Osteocyte (in vitro differentiated cells): ENCODE data around the gene COL23A1. TPM values are rescaled to one million over a fixed set of nuclear protein-coding genes. Genes with fewer than 3 reads are reported as not detected.

Experiments
- DNase-seq: peaks from one replicate; pipeline ENCODE4 v3.0.0; 2021; ENCODE audit warnings: mixed read lengths; ENCODE audit not compliant: unreplicated experiment; ENCODE audit errors: extremely low spot score
- H3K27ac Mint-ChIP-seq: one replicate; pipeline ENCODE4 v1.8.0; 2021; ENCODE audit warnings: mild to moderate bottlenecking, mixed read lengths; ENCODE audit not compliant: unreplicated experiment
- H3K27me3 Mint-ChIP-seq: one replicate; pipeline ENCODE4 v1.8.0; 2021; ENCODE audit warnings: mixed read lengths; ENCODE audit not compliant: unreplicated experiment
- H3K36me3 Mint-ChIP-seq: one replicate; pipeline ENCODE4 v1.8.0; 2021; ENCODE audit warnings: mixed read lengths; ENCODE audit not compliant: unreplicated experiment
- H3K4me1 Mint-ChIP-seq: one replicate; pipeline ENCODE4 v1.8.0; 2021; ENCODE audit warnings: mixed read lengths; ENCODE audit not compliant: unreplicated experiment
- H3K4me3 Mint-ChIP-seq: one replicate; pipeline ENCODE4 v1.8.0; 2021; ENCODE audit warnings: mild to moderate bottlenecking, moderate library complexity, mixed read lengths; ENCODE audit not compliant: unreplicated experiment
- H3K9me3 Mint-ChIP-seq: one replicate; pipeline ENCODE4 v1.8.0; 2021; ENCODE audit warnings: mixed read lengths; ENCODE audit not compliant: unreplicated experiment
- total RNA-seq: library from RNA; stranded (reverse); gene quantifications from 2 replicates; pipeline ENCODE4 v1.2.1, GENCODE V29; 2021
- TF ChIP-seq, protein P1 (sequence below): fragments of 200-600 bp; sonication (generic); IDR thresholded peaks from 2 replicates; pipeline ENCODE4 v1.5.0; 2021; ENCODE audit warnings: antibody characterized with exemption, mild to moderate bottlenecking, moderate library complexity

The COL23A1 gene
- total RNA-seq, 1 donor from 2014 or later, result not detected

- no peaks in the 10 kb centered on the region for H3K4me1 Mint-ChIP-seq
- TF ChIP-seq, protein P1, sequence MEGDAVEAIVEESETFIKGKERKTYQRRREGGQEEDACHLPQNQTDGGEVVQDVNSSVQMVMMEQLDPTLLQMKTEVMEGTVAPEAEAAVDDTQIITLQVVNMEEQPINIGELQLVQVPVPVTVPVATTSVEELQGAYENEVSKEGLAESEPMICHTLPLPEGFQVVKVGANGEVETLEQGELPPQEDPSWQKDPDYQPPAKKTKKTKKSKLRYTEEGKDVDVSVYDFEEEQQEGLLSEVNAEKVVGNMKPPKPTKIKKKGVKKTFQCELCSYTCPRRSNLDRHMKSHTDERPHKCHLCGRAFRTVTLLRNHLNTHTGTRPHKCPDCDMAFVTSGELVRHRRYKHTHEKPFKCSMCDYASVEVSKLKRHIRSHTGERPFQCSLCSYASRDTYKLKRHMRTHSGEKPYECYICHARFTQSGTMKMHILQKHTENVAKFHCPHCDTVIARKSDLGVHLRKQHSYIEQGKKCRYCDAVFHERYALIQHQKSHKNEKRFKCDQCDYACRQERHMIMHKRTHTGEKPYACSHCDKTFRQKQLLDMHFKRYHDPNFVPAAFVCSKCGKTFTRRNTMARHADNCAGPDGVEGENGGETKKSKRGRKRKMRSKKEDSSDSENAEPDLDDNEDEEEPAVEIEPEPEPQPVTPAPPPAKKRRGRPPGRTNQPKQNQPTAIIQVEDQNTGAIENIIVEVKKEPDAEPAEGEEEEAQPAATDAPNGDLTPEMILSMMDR, result no peak
- H3K9me3 Mint-ChIP-seq, result peaks cover 4% of the 10 kb centered on the region
- no peaks in the 10 kb centered on the region for H3K36me3 Mint-ChIP-seq
- H3K27me3 Mint-ChIP-seq, result no peaks in the 10 kb centered on the region
- DNase-seq, result no peak
- no peak overlapping the region for H3K27ac Mint-ChIP-seq
- H3K4me3 Mint-ChIP-seq, result no peak overlapping the region
These were observed 291.8 kb downstream of the COL23A1 start for GRCh38 chr5:178298283-178298807.

- no peak overlapping the region for H3K27ac Mint-ChIP-seq
- H3K4me1 Mint-ChIP-seq, result no peaks in the 10 kb centered on the region
- no peak overlapping the region for H3K4me3 Mint-ChIP-seq
- no peaks in the 10 kb centered on the region for H3K36me3 Mint-ChIP-seq
- TF ChIP-seq, protein P1, result no peak
- peaks cover 4% of the 10 kb centered on the region for H3K9me3 Mint-ChIP-seq
- no peak for DNase-seq
- no peaks in the 10 kb centered on the region for H3K27me3 Mint-ChIP-seq
These were observed 292.4 kb downstream of the COL23A1 start for GRCh38 chr5:178297751-178298150.

DNA sequence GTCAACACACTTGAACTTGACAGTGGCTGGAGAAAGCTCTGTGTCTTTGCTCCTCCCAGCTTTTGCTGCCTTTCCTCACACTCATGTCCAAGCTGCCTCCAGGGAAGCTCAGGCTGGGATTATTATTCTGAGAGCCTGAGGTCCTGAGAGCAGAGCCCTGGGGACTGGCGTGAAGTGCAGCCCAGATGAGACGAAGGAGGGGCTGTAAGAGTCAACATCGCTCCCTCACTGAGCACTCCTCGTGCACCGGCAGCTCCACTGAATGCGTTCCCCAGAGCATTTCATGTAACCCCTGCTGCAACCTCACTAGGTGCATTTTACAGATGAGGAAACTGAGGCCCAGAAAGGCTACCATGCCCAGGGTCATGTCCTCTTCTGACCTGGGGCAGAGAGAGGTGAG is 294.1 kb downstream of the COL23A1 start:
- DNase-seq, result no peak
- Mint-ChIP-seq H3K4me3 (no peak overlapping the region), H3K36me3 (no peaks in the 10 kb centered on the region), H3K4me1 (no peaks in the 10 kb centered on the region), H3K9me3 (peaks cover 3% of the 10 kb centered on the region), H3K27ac (no peak overlapping the region), H3K27me3 (no peaks in the 10 kb centered on the region)
- TF ChIP-seq, protein P1, result no peak

DNA sequence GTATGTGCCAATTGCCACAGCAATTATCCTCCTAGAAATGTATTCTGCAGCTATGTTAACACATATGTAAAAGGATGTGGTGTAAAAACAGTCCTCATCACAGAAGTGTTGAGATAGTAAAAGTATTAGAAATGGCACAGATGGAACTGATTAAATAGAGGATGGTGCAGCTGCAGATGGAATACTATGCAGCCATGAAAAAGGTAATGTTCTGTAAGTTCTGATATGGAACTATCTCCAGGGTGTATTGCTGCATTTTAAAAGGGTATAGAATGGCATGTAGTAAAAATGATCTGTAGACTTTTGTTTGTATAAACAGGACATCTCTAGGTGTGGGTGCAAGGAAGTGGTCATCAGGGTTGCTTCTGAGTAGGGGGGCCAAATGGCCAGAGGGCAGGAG is 294.6 kb downstream of the COL23A1 start:
- DNase-seq, result no peak
- TF ChIP-seq, protein P1, result no peak
- Mint-ChIP-seq H3K27ac (no peak overlapping the region), H3K27me3 (no peaks in the 10 kb centered on the region), H3K36me3 (no peaks in the 10 kb centered on the region), H3K9me3 (no peaks in the 10 kb centered on the region), H3K4me1 (no peaks in the 10 kb centered on the region), H3K4me3 (no peak overlapping the region)

GRCh38 chr5:178293815-178294214 is 296.4 kb downstream of the COL23A1 start:
- H3K9me3 Mint-ChIP-seq, result no peaks in the 10 kb centered on the region
- no peak for DNase-seq
- no peaks in the 10 kb centered on the region for H3K36me3 Mint-ChIP-seq
- H3K4me3 Mint-ChIP-seq, result no peak overlapping the region
- TF ChIP-seq, protein P1, result no peak
- H3K4me1 Mint-ChIP-seq, result no peaks in the 10 kb centered on the region
- no peaks in the 10 kb centered on the region for H3K27me3 Mint-ChIP-seq
- H3K27ac Mint-ChIP-seq, result no peak overlapping the region
